WERI-Rb-1 (cell line): ENCODE measurements around the gene ZSWIM6.

Experiments used
- DNase-seq: peaks from one replicate; pipeline ENCODE4 v3.0.0-alpha.2; 2020
- H3K27ac ChIP-seq: fragments of 250-450 bp; sonication (Bioruptor Pico); 2 replicates; pipeline ENCODE4 v1.5.1; 2020; ENCODE audit warnings: mild to moderate bottlenecking, moderate library complexity
- H3K27me3 ChIP-seq: fragments of 250-450 bp; sonication (Bioruptor Pico); 2 replicates; pipeline ENCODE4 v1.5.1; 2021; ENCODE audit warnings: mild to moderate bottlenecking, low read depth, moderate library complexity; ENCODE audit not compliant: insufficient read depth, severe bottlenecking
- H3K36me3 ChIP-seq: fragments of 250-450 bp; sonication (Bioruptor Pico); 2 replicates; pipeline ENCODE4 v1.5.1; 2020; ENCODE audit warnings: mild to moderate bottlenecking, moderate library complexity
- H3K4me3 ChIP-seq: 2 replicates; pipeline ENCODE4 v1.5.1; 2011; ENCODE audit warnings: low read depth, mild to moderate bottlenecking, control low read depth, low read length
- H3K9me3 ChIP-seq: fragments of 250-450 bp; sonication (Bioruptor Pico); 2 replicates; pipeline ENCODE4 v1.5.1; 2021; ENCODE audit warnings: mild to moderate bottlenecking, moderate library complexity; ENCODE audit not compliant: severe bottlenecking
- CTCF ChIP-seq: IDR thresholded peaks from 2 replicates; pipeline ENCODE4 v1.5.1; 2011; ENCODE audit warnings: low read depth, mild to moderate bottlenecking, control low read depth, inconsistent platforms, low read length

ZSWIM6 gene

GRCh38 chr5:61318376-61318775 lies 13.7 kb upstream of the ZSWIM6 start:
- Histone ChIP-seq H3K27ac (no peak overlapping the region), H3K9me3 (no peaks in the 10 kb centered on the region), H3K4me3 (no peak overlapping the region), H3K27me3 (no peaks in the 10 kb centered on the region), H3K36me3 (no peaks in the 10 kb centered on the region)
- DNase-seq = no peak
- TF ChIP-seq CTCF = no peak

DNA sequence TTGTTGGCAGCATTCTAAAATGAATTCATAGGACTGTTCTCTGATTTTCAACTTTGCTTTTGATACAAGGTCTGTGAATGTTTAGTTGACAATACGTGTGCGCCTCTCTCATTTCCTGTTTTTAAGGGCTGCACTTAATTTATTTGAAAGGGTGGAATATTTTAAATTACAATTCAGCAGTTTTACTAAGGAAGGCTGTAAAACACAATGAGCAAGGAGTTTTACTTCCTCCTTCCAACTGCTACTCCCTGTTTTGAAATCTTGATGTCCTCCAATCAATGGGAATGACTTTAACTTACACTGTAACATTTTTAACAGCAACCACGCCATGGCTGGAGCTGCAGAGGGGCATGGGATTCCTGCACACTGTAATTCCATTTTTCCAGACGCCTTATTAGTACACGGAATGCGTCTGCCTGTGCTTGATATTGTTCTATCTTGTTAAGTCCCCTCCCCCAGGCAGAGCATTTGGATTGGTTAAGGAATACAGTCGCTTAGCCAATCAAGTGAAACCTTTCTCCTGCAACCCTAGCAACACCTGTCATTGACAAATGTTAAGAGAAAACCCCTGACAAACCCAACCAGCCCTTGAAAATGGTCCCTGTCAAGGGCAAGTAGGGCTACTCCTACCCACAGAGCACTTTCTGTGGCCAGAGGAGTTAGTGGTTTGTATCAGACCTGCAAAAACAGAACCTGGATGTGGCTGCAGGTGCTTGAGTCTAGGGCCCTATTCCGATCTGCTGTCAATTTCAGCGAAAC lies 12.5 kb upstream of the ZSWIM6 start:
- Histone ChIP-seq H3K36me3 (no peaks in the 10 kb centered on the region), H3K9me3 (no peaks in the 10 kb centered on the region), H3K4me3 (no peak overlapping the region), H3K27ac (no peak overlapping the region), H3K27me3 (no peaks in the 10 kb centered on the region)
- no peak for TF ChIP-seq CTCF
- no peak for DNase-seq

GRCh38 chr5:61320860-61321259 lies 11.2 kb upstream of the ZSWIM6 start:
- Histone ChIP-seq H3K27me3 (no peaks in the 10 kb centered on the region), H3K4me3 (no peak overlapping the region), H3K36me3 (no peaks in the 10 kb centered on the region), H3K9me3 (no peaks in the 10 kb centered on the region), H3K27ac (no peak overlapping the region)
- no peak for DNase-seq
- TF ChIP-seq CTCF = no peak

DNA sequence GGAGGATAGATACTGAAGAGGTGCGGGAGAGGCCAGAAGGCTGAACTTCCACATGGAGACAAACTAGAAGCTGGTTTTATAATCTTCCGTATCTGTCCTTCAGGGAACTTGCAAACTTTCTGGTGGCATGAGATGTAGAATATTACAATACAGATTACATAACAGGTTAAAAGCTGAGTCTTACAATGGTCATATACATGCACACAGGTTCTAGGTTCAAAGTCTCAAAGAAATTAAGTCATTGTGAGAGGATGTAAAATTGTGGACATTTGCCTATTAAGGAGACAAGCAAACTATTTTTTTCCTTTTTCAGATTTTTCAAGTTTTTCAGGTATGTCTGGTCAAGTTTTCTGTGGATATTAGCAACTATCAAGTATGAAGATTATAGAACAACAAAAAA lies 10.4 kb upstream of the ZSWIM6 start:
- DNase-seq = no peak
- no peaks in the 10 kb centered on the region for H3K27me3 ChIP-seq
- no peak overlapping the region for H3K27ac ChIP-seq
- H3K4me3 ChIP-seq = no peak overlapping the region
- no peaks in the 10 kb centered on the region for H3K36me3 ChIP-seq
- no peaks in the 10 kb centered on the region for H3K9me3 ChIP-seq
- TF ChIP-seq CTCF = no peak

DNA sequence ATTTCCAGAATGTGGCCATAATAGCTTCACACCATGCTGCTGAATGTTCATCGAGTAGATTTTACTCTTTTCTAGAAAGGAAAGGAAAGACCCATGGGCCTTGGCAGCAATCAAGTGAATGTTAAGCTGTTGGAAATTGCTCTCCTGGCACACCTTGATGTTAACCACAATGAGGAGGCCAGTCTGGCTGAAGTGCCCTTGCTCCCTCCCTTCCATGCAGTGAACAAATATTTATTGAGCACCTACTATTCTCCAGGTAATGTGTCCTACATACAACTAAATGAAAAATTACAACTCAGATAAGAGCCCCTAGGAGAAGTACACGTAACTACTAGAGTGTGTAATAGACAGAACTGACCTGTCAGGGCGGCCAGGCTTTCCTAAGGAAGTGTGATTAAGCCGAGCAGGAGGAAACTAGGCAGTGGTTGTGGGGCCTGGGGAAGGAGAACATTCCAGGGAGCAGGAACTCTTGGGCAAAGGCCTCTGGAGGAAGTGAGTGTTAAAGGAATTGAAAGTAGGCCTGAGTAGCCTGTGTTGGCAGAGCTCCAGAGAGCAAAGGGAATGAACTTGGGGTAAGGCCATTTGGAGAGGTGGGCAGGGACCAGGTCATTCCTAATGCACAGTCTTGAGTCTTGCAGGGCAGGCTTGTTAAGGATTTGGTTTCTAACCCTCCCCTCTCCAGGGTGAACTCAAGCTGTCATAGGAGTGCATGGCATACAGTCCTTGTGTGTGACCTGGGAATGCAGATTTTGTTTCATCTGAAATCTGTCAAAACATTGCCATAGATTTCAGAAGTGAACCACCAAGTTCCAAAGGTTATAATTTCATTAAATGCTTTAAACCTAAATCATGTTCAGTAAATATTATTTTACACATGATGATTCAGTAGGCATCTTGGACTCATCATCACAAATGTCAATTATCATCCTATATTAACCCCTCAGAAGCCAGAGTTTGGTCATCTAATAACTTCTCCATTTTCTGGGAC lies 9.0 kb upstream of the ZSWIM6 start:
- Histone ChIP-seq H3K4me3 (no peak overlapping the region), H3K27me3 (no peaks in the 10 kb centered on the region), H3K9me3 (no peaks in the 10 kb centered on the region), H3K27ac (no peak overlapping the region), H3K36me3 (no peaks in the 10 kb centered on the region)
- no peak for DNase-seq
- TF ChIP-seq CTCF = no peak
